Left ventricle myocardium inferior (tissue), 1 donor: ENCODE measurements around the gene UBE2F. TPM values are rescaled to one million over a fixed set of nuclear protein-coding genes. Genes with fewer than 3 reads are reported as not detected.

Experiments used
- DNase-seq: peaks from one replicate; pipeline ENCODE4 v3.0.0-alpha.2; 2020
- H3K27ac ChIP-seq: fragments of 200-600 bp; replicated peaks from 2 replicates; pipeline ENCODE4 v1.8.0; 2021
- H3K27me3 ChIP-seq: fragments of 200-600 bp; 2 replicates; pipeline ENCODE4 v1.8.0; 2021; ENCODE audit warnings: low read depth
- H3K36me3 ChIP-seq: fragments of 200-600 bp; 2 replicates; pipeline ENCODE4 v1.8.0; 2021
- H3K4me1 ChIP-seq: fragments of 200-600 bp; 2 replicates; pipeline ENCODE4 v1.8.0; 2021
- H3K4me3 ChIP-seq: fragments of 200-600 bp; 2 replicates; pipeline ENCODE4 v1.8.0; 2021; ENCODE audit warnings: mild to moderate bottlenecking, moderate library complexity
- H3K9me3 ChIP-seq: fragments of 200-600 bp; replicated peaks from 2 replicates; pipeline ENCODE4 v1.8.0; 2021
- CTCF ChIP-seq: fragments of 200-600 bp; IDR thresholded peaks from 2 replicates; pipeline ENCODE4 v1.8.0; 2021; ENCODE audit warnings: antibody characterized with exemption, mild to moderate bottlenecking, borderline replicate concordance
- intact Hi-C: fragments of 100-400 bp; cut with micrococcal nuclease; formaldehyde crosslinking; loops from one replicate; pipeline ENCODE4 v1.11.0; 2022
- total RNA-seq: library from RNA; stranded (reverse); fragmentation: NEBNext Ultra II Directional; extraction: Animal tissue kit (Norgen Biotek cat#: 25700); gene quantifications from one replicate; pipeline ENCODE4 v1.2.1, GENCODE V29; 2021
- donor health status: DM: no; HTN: yes; CAD: no; lungs with severe emphysema.

The UBE2F gene
- total RNA-seq, 1 donor from 2014 or later, result 63.5 TPM

GRCh38 chr2:238042090-238042489, 75.3 kb downstream of the UBE2F start:
- intact Hi-C loops, result no loop called here
- DNase-seq, result no peak
- Histone ChIP-seq H3K9me3 (no peaks in the 10 kb centered on the region), H3K36me3 (peaks cover 87% of the 10 kb centered on the region), H3K27ac (no peak overlapping the region), H3K4me1 (peaks cover 12% of the 10 kb centered on the region), H3K27me3 (no peaks in the 10 kb centered on the region), H3K4me3 (no peak overlapping the region)
- no peak for TF ChIP-seq CTCF

- H3K36me3 ChIP-seq, result peaks cover 78% of the 10 kb centered on the region
- no peaks in the 10 kb centered on the region for H3K27me3 ChIP-seq
- H3K27ac ChIP-seq, result no peak overlapping the region
- no peak overlapping the region for H3K4me3 ChIP-seq
- peak; percentile 10 for TF ChIP-seq CTCF
- intact Hi-C loops, result no loop called here
- peaks cover 12% of the 10 kb centered on the region for H3K4me1 ChIP-seq
- peak; percentile 20 for DNase-seq
- H3K9me3 ChIP-seq, result no peaks in the 10 kb centered on the region
These were observed 76.2 kb downstream of the UBE2F start for GRCh38 chr2:238042849-238043584.

GRCh38 chr2:238043851-238044250, 77.0 kb downstream of the UBE2F start:
- H3K36me3 ChIP-seq, result peaks cover 69% of the 10 kb centered on the region
- H3K27me3 ChIP-seq, result no peaks in the 10 kb centered on the region
- H3K27ac ChIP-seq, result no peak overlapping the region
- DNase-seq, result no peak
- TF ChIP-seq CTCF, result no peak
- H3K4me1 ChIP-seq, result peaks cover 12% of the 10 kb centered on the region
- no peak overlapping the region for H3K4me3 ChIP-seq
- intact Hi-C loops, result no loop called here
- peaks cover 5% of the 10 kb centered on the region for H3K9me3 ChIP-seq

GRCh38 chr2:238045575-238045974, 78.8 kb downstream of the UBE2F start:
- Histone ChIP-seq H3K9me3 (peaks cover 6% of the 10 kb centered on the region), H3K27ac (no peak overlapping the region), H3K4me1 (peaks cover 12% of the 10 kb centered on the region), H3K27me3 (no peaks in the 10 kb centered on the region), H3K36me3 (peaks cover 54% of the 10 kb centered on the region), H3K4me3 (no peak overlapping the region)
- TF ChIP-seq CTCF, result no peak
- DNase-seq, result no peak
- intact Hi-C loops, result no loop called here

- Histone ChIP-seq H3K27me3 (no peaks in the 10 kb centered on the region), H3K27ac (no peak overlapping the region), H3K36me3 (peaks cover 42% of the 10 kb centered on the region), H3K4me3 (no peak overlapping the region), H3K9me3 (peaks cover 6% of the 10 kb centered on the region), H3K4me1 (peaks cover 12% of the 10 kb centered on the region)
- DNase-seq, result no peak
- intact Hi-C loops, result no loop called here
- no peak for TF ChIP-seq CTCF
These were observed 80.0 kb downstream of the UBE2F start for GRCh38 chr2:238046725-238047270.
